CD4-positive, alpha-beta memory T cell (primary cell): Measurements from ENCODE around the gene TLR8. TPM values are rescaled to one million over a fixed set of nuclear protein-coding genes. Genes with fewer than 3 reads are reported as not detected.

Source experiments
- CTCF ChIA-PET: fragments of 350-600 bp; sonication (Branson Sonifier 250); formaldehyde crosslinking; loops from one replicate; lab custom pipeline; 2021; ENCODE audit warnings: inconsistent platforms; ENCODE audit not compliant: partially characterized antibody; lab: Charles Lee
- POLR2A ChIA-PET: fragments of 350-600 bp; sonication (Branson Sonifier 250); formaldehyde crosslinking; loops from one replicate; lab custom pipeline; 2021; ENCODE audit not compliant: partially characterized antibody; lab: Charles Lee
- DNase-seq, 5 donors: peaks; one replicate each; pipeline versions ENCODE4 v3.0.0 to v3.0.0-alpha.2; 2020 to 2022; ENCODE audit warnings: mixed read lengths in 1 of 5
- H3K27ac ChIP-seq: one replicate; pipeline ENCODE4 v1.7.0; 2013; ENCODE audit warnings: low read depth, low read length
- H3K27me3 ChIP-seq: 2 replicates; pipeline ENCODE4 v1.7.0; 2013; ENCODE audit warnings: mild to moderate bottlenecking, low read length, moderate library complexity; ENCODE audit not compliant: insufficient read depth
- H3K36me3 ChIP-seq: 2 replicates; pipeline ENCODE4 v1.7.0; 2013; ENCODE audit warnings: mild to moderate bottlenecking, low read length, moderate library complexity; ENCODE audit not compliant: insufficient read depth
- H3K4me1 ChIP-seq: 2 replicates; pipeline ENCODE4 v1.7.0; 2013; ENCODE audit warnings: mild to moderate bottlenecking, low read length, moderate library complexity; ENCODE audit not compliant: insufficient read depth
- H3K4me3 ChIP-seq, 2 donors: one replicate each; pipeline ENCODE4 v1.7.0; 2013; ENCODE audit warnings: low read length in 2 of 2, mild to moderate bottlenecking in 1 of 2
- H3K9me3 ChIP-seq, 2 donors: one replicate each; pipeline ENCODE4 v1.7.0; 2013; ENCODE audit warnings: low read length in 2 of 2, control low read depth in 1 of 2; ENCODE audit not compliant: control insufficient read depth in 1 of 2
- H3K27ac Mint-ChIP-seq, 7 donors: one replicate each; pipeline ENCODE4 v1.8.0; 2020 to 2021; ENCODE audit warnings: mixed read lengths in 7 of 7, mild to moderate bottlenecking in 6 of 7, inconsistent platforms in 3 of 7, moderate library complexity in 3 of 7
- H3K27me3 Mint-ChIP-seq, 2 donors: one replicate each; pipeline ENCODE4 v1.8.0; 2020 to 2021; ENCODE audit warnings: mixed read lengths in 2 of 2
- H3K36me3 Mint-ChIP-seq, 2 donors: one replicate each; pipeline ENCODE4 v1.8.0; 2020 to 2021; ENCODE audit warnings: mixed read lengths in 2 of 2, inconsistent platforms in 1 of 2, mild to moderate bottlenecking in 1 of 2
- H3K4me1 Mint-ChIP-seq, 4 donors: one replicate each; pipeline ENCODE4 v1.8.0; 2020 to 2021; ENCODE audit warnings: mixed read lengths in 4 of 4, mild to moderate bottlenecking in 1 of 4
- H3K4me3 Mint-ChIP-seq, 8 donors: one replicate each; pipeline ENCODE4 v1.8.0; 2020 to 2021; ENCODE audit warnings: mixed read lengths in 8 of 8, mild to moderate bottlenecking in 7 of 8, moderate library complexity in 6 of 8, inconsistent platforms in 3 of 8
- H3K9me3 Mint-ChIP-seq, 8 donors: one replicate each; pipeline ENCODE4 v1.8.0; 2020 to 2021; ENCODE audit warnings: mixed read lengths in 8 of 8, mild to moderate bottlenecking in 5 of 8, inconsistent platforms in 3 of 8, moderate library complexity in 1 of 8
- intact Hi-C: fragments of 100-400 bp; cut with micrococcal nuclease; formaldehyde crosslinking; loops from one replicate; pipeline ENCODE4 v1.15.1; 2023
- polyA plus RNA-seq, 2 donors: library from polyadenylated mRNA; unstranded; fragments of 300-500 nt; fragmentation: Illumina TruSeq; gene quantifications; one replicate each; pipeline ENCODE4 v1.2.3, GENCODE V29; 2021
- total RNA-seq, 2 experiments: library from RNA; stranded (reverse); gene quantifications; one replicate each; pipeline ENCODE4 v1.2.3, GENCODE V29; 2021

Gene TLR8
- total RNA-seq (under 1 TPM; 0.26 to 0.33 TPM), polyA plus RNA-seq (not detected)

DNA sequence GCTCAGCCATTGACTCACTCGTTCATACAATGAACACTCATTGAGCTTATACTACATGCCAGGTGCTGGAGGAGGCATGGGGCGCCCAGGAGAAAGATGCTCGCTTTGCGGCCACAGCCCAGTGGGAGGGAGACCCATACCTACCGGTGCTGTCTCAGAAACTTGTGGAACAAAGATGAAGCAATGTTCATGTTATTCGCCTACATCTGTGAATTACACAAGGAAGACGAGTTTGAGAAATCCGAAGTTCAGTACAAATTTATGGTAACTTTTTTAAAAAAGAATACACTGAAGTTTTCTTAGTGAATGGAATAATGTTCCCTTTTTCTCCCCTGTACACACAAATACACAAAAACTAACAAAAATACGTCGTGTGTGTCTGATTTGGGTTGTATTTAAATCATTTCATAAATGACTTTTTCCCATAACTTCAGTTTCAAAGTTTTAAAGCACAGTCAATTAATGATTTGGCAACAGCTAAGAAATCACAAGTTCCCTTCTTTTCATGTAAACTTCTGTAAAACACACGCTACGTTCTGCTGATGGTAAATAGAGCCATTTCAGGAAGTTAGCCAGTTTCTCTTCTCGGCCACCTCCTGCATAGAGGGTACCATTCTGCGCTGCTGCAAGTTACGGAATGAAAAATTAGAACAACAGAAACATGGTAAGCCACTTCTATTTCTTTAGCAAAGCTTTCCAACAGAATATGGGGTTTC, at the start of gene TLR8:
TLR8 (plus strand) TSS at position 575 of the 716 bp plus-strand sequence; CDS start at position 662, 87 bp downstream.
- CTCF ChIA-PET = no interaction called here
- intact Hi-C loops = no loop called here

DNA sequence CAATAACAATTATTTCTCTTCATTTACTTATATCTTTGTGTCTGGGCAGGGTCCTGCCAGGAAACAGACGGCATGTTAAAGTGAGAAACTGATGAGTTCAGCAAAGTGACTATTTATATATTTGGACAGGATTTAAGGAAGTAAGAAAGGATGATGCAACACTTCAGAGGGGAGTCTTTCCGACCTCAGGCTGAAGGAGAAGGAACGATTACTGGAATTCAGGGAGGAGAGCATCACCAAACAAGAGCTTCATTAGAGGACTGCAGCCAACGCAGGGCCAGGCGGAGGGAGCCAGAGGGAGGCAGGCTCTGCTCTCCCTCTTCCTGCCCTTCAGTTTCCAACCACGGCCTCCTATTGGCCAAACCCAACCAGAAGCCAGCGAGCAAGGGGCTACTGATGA, 41.1 kb upstream of the TLR8 start:
- no peak for DNase-seq
- Mint-ChIP-seq H3K4me3 (no peak overlapping the region), H3K27ac (no peak overlapping the region), H3K27me3 (peaks cover 2 to 3% of the 10 kb centered on the region in 2 donors), H3K4me1 (no peaks in the 10 kb centered on the region), H3K9me3 (peaks cover 0 to 21% (median 5%) of the 10 kb centered on the region in 8 donors), H3K36me3 (no peaks in the 10 kb centered on the region)
- no peaks in the 10 kb centered on the region for H3K4me1 ChIP-seq
- H3K4me3 ChIP-seq = no peak overlapping the region
- no peaks in the 10 kb centered on the region for H3K9me3 ChIP-seq
- no peak overlapping the region for H3K27ac ChIP-seq
- intact Hi-C loops = no loop called here
- H3K27me3 ChIP-seq = no peaks in the 10 kb centered on the region
- ChIA-PET CTCF (no interaction called here), POLR2A (no interaction called here)
- H3K36me3 ChIP-seq = no peaks in the 10 kb centered on the region

More for the DNA sequence above, at the start of gene TLR8:
- H3K36me3 Mint-ChIP-seq = no peaks in the 10 kb centered on the region
- H3K9me3 ChIP-seq = no peaks in the 10 kb centered on the region
- no peaks in the 10 kb centered on the region for H3K36me3 ChIP-seq
- H3K27me3 Mint-ChIP-seq = peaks cover 0 to 2% of the 10 kb centered on the region in 2 donors
- no peak within 1 kb of the TSS for H3K4me3 Mint-ChIP-seq
- peaks cover 4 to 8% (median 4%) of the 10 kb centered on the region in 4 donors for H3K4me1 Mint-ChIP-seq
- POLR2A ChIA-PET = no interaction called here
- no peaks in the 10 kb centered on the region for H3K9me3 Mint-ChIP-seq
- H3K27ac Mint-ChIP-seq = no peak within 1 kb of the TSS
- H3K4me1 ChIP-seq = no peaks in the 10 kb centered on the region
- no peak within 1 kb of the TSS for H3K27ac ChIP-seq
- H3K27me3 ChIP-seq = no peaks in the 10 kb centered on the region
- no peak for DNase-seq
- no peak within 1 kb of the TSS for H3K4me3 ChIP-seq

DNA sequence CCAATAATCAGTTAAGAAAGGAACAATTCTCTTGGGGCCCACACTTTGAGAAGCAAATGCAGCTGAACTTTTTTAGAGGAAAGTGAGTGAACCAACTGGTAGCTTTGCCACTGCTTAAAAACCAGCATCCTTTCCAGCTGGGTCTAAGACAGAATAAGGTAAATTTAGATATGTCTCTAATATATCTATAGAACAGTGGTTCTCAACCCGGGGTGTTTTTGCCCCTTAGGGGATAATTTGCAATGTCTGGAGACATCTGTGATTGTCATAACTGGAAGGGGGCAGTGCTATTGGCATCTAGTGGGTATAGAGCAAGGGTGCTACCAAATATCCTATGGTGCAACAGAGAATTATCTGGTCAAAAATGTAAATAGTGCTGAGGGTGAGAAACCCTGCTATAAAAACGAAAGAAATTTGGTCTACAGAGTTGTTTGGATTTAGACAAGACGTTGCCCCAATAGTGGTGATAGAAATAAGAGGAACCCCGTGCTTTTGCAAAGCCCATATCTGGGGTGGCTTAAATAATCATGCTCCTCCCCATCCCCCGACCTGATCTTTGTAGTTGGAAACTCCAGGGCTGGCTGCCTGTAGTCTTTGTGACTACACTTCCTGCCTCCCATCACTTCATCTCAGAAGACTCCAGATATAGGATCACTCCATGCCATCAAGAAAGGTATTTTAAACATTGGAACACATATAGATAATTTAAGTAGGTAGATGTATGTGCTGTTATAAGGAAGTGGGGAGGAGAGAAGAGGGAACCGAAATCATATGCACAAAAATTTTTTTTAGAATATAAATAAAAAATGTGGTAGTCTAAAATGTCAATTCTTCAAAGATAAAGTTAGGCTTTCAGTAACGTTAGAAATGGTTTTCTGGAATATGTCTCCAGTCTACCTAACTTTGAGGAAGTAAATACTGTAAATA, 39.7 kb upstream of the TLR8 start, which contains the start of gene TLR7:
TLR7 (plus strand) TSS at position 622 of the 927 bp plus-strand sequence. CDS start 507 bp downstream, outside the sequence.
- DNase-seq = no peak
- no peaks in the 10 kb centered on the region for H3K9me3 ChIP-seq
- H3K27ac ChIP-seq = no peak within 1 kb of the TSS
- ChIA-PET CTCF (no interaction called here), POLR2A (no interaction called here)
- H3K27me3 Mint-ChIP-seq = peaks cover 2 to 3% of the 10 kb centered on the region in 2 donors
- no peak within 1 kb of the TSS for H3K4me3 ChIP-seq
- H3K4me1 Mint-ChIP-seq = no peaks in the 10 kb centered on the region
- H3K36me3 Mint-ChIP-seq = no peaks in the 10 kb centered on the region
- H3K27me3 ChIP-seq = no peaks in the 10 kb centered on the region
- intact Hi-C loops = no loop called here
- no peaks in the 10 kb centered on the region for H3K36me3 ChIP-seq
- H3K4me1 ChIP-seq = no peaks in the 10 kb centered on the region
- H3K27ac Mint-ChIP-seq = no peak within 1 kb of the TSS
- H3K9me3 Mint-ChIP-seq = peaks cover 0 to 21% (median 4%) of the 10 kb centered on the region in 8 donors
- H3K4me3 Mint-ChIP-seq = no peak within 1 kb of the TSS

DNA sequence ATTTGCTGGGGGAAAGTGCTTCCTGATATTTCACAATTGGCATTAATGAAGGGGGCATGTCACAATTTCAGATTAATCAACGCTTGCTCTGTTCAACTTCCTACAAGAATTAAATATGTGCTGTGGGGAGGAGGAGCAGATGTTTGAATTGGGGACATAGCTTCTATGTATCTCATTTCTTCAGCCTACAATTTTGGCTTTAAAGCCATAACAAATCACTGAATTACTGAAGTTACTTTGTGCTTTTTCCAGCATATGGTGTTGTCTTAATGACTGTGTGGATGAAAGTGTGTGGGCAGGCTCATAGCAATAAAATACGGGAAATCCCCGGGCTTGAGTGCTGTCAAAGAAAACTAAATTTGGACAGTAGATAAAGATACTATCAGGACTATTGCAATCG, 38.7 kb upstream of the TLR8 start:
- Mint-ChIP-seq H3K9me3 (peaks cover 0 to 15% (median 4%) of the 10 kb centered on the region in 8 donors), H3K27me3 (peaks cover 2 to 5% of the 10 kb centered on the region in 2 donors), H3K36me3 (no peaks in the 10 kb centered on the region), H3K4me3 (no peak overlapping the region), H3K27ac (no peak overlapping the region), H3K4me1 (no peaks in the 10 kb centered on the region)
- no peak for DNase-seq
- no peak overlapping the region for H3K27ac ChIP-seq
- no peaks in the 10 kb centered on the region for H3K9me3 ChIP-seq
- H3K4me3 ChIP-seq = no peak overlapping the region
- POLR2A ChIA-PET = no interaction called here
- H3K36me3 ChIP-seq = no peaks in the 10 kb centered on the region
- intact Hi-C loops = no loop called here
- H3K27me3 ChIP-seq = no peaks in the 10 kb centered on the region
- no peaks in the 10 kb centered on the region for H3K4me1 ChIP-seq
- CTCF ChIA-PET = no interaction called here

DNA sequence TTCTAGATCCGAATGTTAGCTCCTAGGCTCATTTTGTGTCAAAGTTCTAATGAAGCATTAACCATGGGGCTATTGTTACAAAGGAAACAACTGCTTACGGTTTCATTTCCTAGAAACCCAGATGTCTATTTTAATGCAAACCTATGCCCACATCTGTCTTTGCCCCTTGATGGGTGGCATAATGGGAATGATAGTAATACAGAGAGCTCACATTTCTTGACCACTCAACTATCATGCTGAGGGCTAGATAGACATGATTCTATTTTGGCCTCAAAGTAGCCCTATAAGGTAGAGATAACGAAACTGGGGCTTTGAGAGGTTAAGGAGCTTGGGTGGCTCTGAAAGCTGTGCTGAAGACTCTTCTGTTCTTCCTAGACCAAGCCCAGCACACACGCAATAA, 37.7 kb upstream of the TLR8 start:
- Mint-ChIP-seq H3K4me1 (no peaks in the 10 kb centered on the region), H3K36me3 (no peaks in the 10 kb centered on the region), H3K4me3 (no peak overlapping the region), H3K27ac (peak overlapping the region in 1 of 7 donors; percentile 6), H3K9me3 (peaks cover 0 to 10% (median 3%) of the 10 kb centered on the region in 8 donors), H3K27me3 (peaks cover 2 to 5% of the 10 kb centered on the region in 2 donors)
- ChIA-PET POLR2A (no interaction called here), CTCF (no interaction called here)
- H3K4me1 ChIP-seq = no peaks in the 10 kb centered on the region
- no peaks in the 10 kb centered on the region for H3K36me3 ChIP-seq
- no peak overlapping the region for H3K4me3 ChIP-seq
- no peaks in the 10 kb centered on the region for H3K9me3 ChIP-seq
- DNase-seq = no peak
- H3K27ac ChIP-seq = no peak overlapping the region
- H3K27me3 ChIP-seq = no peaks in the 10 kb centered on the region
- intact Hi-C loops = no loop called here

DNA sequence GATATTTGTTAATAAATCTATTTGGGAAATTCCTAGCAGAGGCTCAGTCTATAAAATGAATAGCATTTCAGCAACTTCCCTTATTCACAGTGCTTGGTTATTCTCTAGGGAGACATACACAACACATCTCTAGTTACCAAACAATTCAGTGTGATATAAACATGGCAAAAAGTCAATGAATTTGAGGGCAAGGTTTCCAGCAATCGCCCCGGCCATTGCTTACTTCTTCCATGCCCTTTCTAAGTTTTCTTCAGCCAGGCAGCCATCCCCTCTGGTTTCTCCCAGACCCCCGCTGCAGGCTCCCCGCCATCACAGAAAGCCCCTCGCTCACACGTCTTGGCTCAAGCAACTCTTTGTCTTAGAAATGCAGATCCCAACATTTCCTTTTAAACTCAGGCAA, 35.2 kb upstream of the TLR8 start:
- DNase-seq = no peak
- H3K27ac Mint-ChIP-seq = no peak overlapping the region
- ChIA-PET POLR2A (no interaction called here), CTCF (no interaction called here)
- H3K4me3 ChIP-seq = no peak overlapping the region
- H3K4me1 ChIP-seq = no peaks in the 10 kb centered on the region
- peaks cover 0 to 6% (median 3%) of the 10 kb centered on the region in 8 donors for H3K9me3 Mint-ChIP-seq
- no peaks in the 10 kb centered on the region for H3K36me3 Mint-ChIP-seq
- H3K27ac ChIP-seq = no peak overlapping the region
- no peaks in the 10 kb centered on the region for H3K27me3 ChIP-seq
- H3K9me3 ChIP-seq = no peaks in the 10 kb centered on the region
- peaks cover 0 to 4% of the 10 kb centered on the region in 2 donors for H3K27me3 Mint-ChIP-seq
- intact Hi-C loops = no loop called here
- no peaks in the 10 kb centered on the region for H3K4me1 Mint-ChIP-seq
- no peaks in the 10 kb centered on the region for H3K36me3 ChIP-seq
- no peak overlapping the region for H3K4me3 Mint-ChIP-seq

DNA sequence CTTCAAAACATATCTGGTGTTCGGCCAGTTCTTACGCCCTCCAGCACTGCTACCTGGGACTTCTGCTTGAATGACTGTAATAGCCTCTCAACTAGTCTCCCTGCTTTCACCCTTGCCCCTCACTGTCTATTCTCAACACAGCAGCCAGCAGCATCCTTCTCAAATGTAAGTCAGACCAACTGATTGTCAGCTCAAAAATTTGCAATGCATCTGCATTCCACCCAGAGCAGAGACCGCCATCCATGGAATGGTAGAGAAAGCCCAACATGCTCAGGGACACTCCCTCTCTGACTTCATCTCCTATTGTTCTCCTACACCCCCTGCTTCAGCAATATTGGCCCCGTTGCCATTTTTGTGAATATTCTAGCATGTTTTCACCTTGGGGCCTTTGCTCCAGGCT, 33.7 kb upstream of the TLR8 start:
- Mint-ChIP-seq H3K4me3 (no peak overlapping the region), H3K27ac (no peak overlapping the region), H3K27me3 (peaks cover 0 to 4% of the 10 kb centered on the region in 2 donors), H3K9me3 (peaks cover 0 to 6% (median 3%) of the 10 kb centered on the region in 8 donors), H3K4me1 (no peaks in the 10 kb centered on the region), H3K36me3 (no peaks in the 10 kb centered on the region)
- CTCF ChIA-PET = no interaction called here
- intact Hi-C loops = no loop called here
- Histone ChIP-seq H3K27ac (no peak overlapping the region), H3K4me1 (no peaks in the 10 kb centered on the region), H3K9me3 (no peaks in the 10 kb centered on the region), H3K36me3 (no peaks in the 10 kb centered on the region), H3K27me3 (no peaks in the 10 kb centered on the region), H3K4me3 (no peak overlapping the region)
- DNase-seq = no peak
- POLR2A ChIA-PET = no interaction called here
